SK-N-DZ (cell line): ENCODE results near the gene ESRRA.

ENCODE experiments used
- small RNA-seq, 2 experiments: library from RNA; depleted of rRNA; stranded (forward); fragments of <200 nt; gene quantifications; one replicate each; pipeline ENCODE3, GENCODE V24; 2014

Gene ESRRA

Small RNAs within 50 kb of the gene (small RNA-seq; reads per million reads assigned to genes)
- gene MIR7155 (0 reads per million in 2 experiments), gene RF00019 (0 reads per million in 2 experiments)
